NB4 (cell line): ENCODE measurements around the gene MIA3.

ENCODE experiments used
- MYC ChIP-seq: IDR thresholded peaks from 2 replicates; pipeline ENCODE4 v1.6.1; 2011; ENCODE audit warnings: low read depth, low read length
- POLR2A ChIP-seq: IDR thresholded peaks from 2 replicates; pipeline ENCODE4 v1.6.1; 2011; ENCODE audit warnings: mild to moderate bottlenecking; ENCODE audit not compliant: insufficient read length; ENCODE audit errors: extremely low read depth
- TF ChIP-seq, protein P1 (sequence below): IDR thresholded peaks from one replicate; pipeline ENCODE4 v1.5.1; 2012; ENCODE audit warnings: low read depth, low read length

DNA sequence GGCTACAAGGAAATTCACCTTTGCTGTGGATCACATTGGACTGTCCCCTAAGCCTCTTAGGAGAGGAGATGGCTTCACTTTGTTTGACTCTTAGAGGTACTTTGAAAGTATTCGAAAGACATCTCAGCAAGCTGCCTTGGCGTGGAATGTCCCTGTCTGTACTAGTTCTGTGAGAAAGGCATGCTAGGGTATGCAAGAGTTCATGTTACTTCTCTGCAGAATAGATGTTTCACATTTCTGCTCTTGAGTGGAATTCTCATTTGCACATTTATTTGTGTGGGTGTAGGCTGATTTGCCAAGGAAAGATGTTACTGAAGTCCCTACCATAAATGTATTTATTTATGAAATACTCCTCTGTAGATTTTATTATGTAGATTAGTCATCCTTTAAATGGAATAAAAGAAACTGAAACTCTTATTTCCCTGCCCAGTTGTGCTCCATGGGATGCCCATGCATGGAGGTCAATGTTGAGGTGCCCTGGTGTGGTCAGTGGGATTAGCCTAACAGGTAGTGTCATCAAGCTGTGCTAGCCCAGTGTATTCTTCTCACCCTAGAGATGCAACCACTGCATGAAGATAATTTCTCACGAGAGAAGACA, 13.8 kb downstream of the MIA3 start:
- TF ChIP-seq, protein P1, sequence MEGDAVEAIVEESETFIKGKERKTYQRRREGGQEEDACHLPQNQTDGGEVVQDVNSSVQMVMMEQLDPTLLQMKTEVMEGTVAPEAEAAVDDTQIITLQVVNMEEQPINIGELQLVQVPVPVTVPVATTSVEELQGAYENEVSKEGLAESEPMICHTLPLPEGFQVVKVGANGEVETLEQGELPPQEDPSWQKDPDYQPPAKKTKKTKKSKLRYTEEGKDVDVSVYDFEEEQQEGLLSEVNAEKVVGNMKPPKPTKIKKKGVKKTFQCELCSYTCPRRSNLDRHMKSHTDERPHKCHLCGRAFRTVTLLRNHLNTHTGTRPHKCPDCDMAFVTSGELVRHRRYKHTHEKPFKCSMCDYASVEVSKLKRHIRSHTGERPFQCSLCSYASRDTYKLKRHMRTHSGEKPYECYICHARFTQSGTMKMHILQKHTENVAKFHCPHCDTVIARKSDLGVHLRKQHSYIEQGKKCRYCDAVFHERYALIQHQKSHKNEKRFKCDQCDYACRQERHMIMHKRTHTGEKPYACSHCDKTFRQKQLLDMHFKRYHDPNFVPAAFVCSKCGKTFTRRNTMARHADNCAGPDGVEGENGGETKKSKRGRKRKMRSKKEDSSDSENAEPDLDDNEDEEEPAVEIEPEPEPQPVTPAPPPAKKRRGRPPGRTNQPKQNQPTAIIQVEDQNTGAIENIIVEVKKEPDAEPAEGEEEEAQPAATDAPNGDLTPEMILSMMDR = no peak
- TF ChIP-seq POLR2A = no peak
- TF ChIP-seq MYC = no peak
